ENCODE results near the gene DGKB. TPM values are rescaled to one million over a fixed set of nuclear protein-coding genes. Genes with fewer than 3 reads are reported as not detected.

The DGKB gene
- total and polyA plus RNA-seq, 7 donors: 0.39 to 22.4 (median 11.3) TPM; not detected in 2

GRCh38 chr7:14226126-14226525 lies 676.4 kb downstream of the DGKB start:
- Histone ChIP-seq H3K9me3 (no peaks in the 10 kb centered on the region), H3K4me1 (no peaks in the 10 kb centered on the region), H3K27ac (no peak overlapping the region), H3K4me3 (no peak overlapping the region), H3K36me3 (no peaks in the 10 kb centered on the region), H3K27me3 (no peaks in the 10 kb centered on the region)
- no peak for DNase-seq
- 87 to 90% methylated on average over 2 of the region's 2 CpGs for WGBS, 2 donors
- TF ChIP-seq POLR2AphosphoS5 (IDR thresholded peaks at IDR 0.05): no peak
- TF ChIP-seq CTCF (IDR thresholded peaks at IDR 0.05): no peak
- TF ChIP-seq EP300 (IDR thresholded peaks at IDR 0.05): no peak
- TF ChIP-seq POLR2A (IDR thresholded peaks at IDR 0.05): no peak
- intact Hi-C loops (cut with DNase I): no loop called here

- H3K27ac ChIP-seq: no peak overlapping the region
Observed at GRCh38 chr7:14219125-14219524, 683.4 kb downstream of the DGKB start.

GRCh38 chr7:14218338-14218737 lies 684.2 kb downstream of the DGKB start:
- 81 to 82% methylated on average over 1 of the region's 1 CpG for WGBS, 2 donors

More at GRCh38 chr7:14219125-14219524, 683.4 kb downstream of the DGKB start:
- H3K4me3 ChIP-seq: no peak overlapping the region
- H3K27me3 ChIP-seq: no peaks in the 10 kb centered on the region
- H3K9me3 ChIP-seq: no peaks in the 10 kb centered on the region
- intact Hi-C loops (cut with DNase I): no loop called here
- DNase-seq: no peak
- no peaks in the 10 kb centered on the region for H3K36me3 ChIP-seq
- H3K4me1 ChIP-seq: no peaks in the 10 kb centered on the region
- TF ChIP-seq POLR2A (IDR thresholded peaks at IDR 0.05) (no peak), POLR2AphosphoS5 (IDR thresholded peaks at IDR 0.05) (no peak), EP300 (IDR thresholded peaks at IDR 0.05) (no peak), CTCF (IDR thresholded peaks at IDR 0.05) (no peak)

GRCh38 chr7:14209896-14210484 lies 692.6 kb downstream of the DGKB start:
- Histone ChIP-seq H3K36me3 (no peaks in the 10 kb centered on the region), H3K4me1 (no peaks in the 10 kb centered on the region), H3K27ac (no peak overlapping the region), H3K9me3 (peaks cover 0 to 3% (median 0%) of the 10 kb centered on the region in 4 donors), H3K27me3 (no peaks in the 10 kb centered on the region), H3K4me3 (no peak overlapping the region)
- intact Hi-C loops (cut with DNase I): no loop called here
- whole genome bisulfite sequencing, 2 donors: 56 to 74% methylated on average over 1 of the region's 1 CpG
- TF ChIP-seq EP300 (IDR thresholded peaks at IDR 0.05): no peak
- no peak for TF ChIP-seq POLR2AphosphoS5 (IDR thresholded peaks at IDR 0.05)
- no peak for TF ChIP-seq CTCF (IDR thresholded peaks at IDR 0.05)
- DNase-seq: no peak

More at GRCh38 chr7:14218338-14218737, 684.2 kb downstream of the DGKB start:
- intact Hi-C loops (cut with DNase I): no loop called here
- H3K27me3 ChIP-seq: no peaks in the 10 kb centered on the region
- no peaks in the 10 kb centered on the region for H3K4me1 ChIP-seq
- no peak for DNase-seq
- H3K36me3 ChIP-seq: no peaks in the 10 kb centered on the region
- peaks cover 0 to 3% (median 0%) of the 10 kb centered on the region in 4 donors for H3K9me3 ChIP-seq
- no peak overlapping the region for H3K4me3 ChIP-seq
- H3K27ac ChIP-seq: no peak overlapping the region
- no peak for TF ChIP-seq POLR2A (IDR thresholded peaks at IDR 0.05)
- no peak for TF ChIP-seq EP300 (IDR thresholded peaks at IDR 0.05)
- TF ChIP-seq CTCF (IDR thresholded peaks at IDR 0.05): no peak
- TF ChIP-seq POLR2AphosphoS5 (IDR thresholded peaks at IDR 0.05): no peak

GRCh38 chr7:14207711-14208110 lies 694.8 kb downstream of the DGKB start:
- Histone ChIP-seq H3K36me3 (no peaks in the 10 kb centered on the region), H3K4me1 (no peaks in the 10 kb centered on the region), H3K27ac (no peak overlapping the region), H3K9me3 (no peaks in the 10 kb centered on the region), H3K27me3 (no peaks in the 10 kb centered on the region), H3K4me3 (no peak overlapping the region)
- TF ChIP-seq CTCF (IDR thresholded peaks at IDR 0.05) (no peak), POLR2AphosphoS5 (IDR thresholded peaks at IDR 0.05) (no peak), POLR2A (IDR thresholded peaks at IDR 0.05) (no peak), EP300 (IDR thresholded peaks at IDR 0.05) (no peak)
- intact Hi-C loops (cut with DNase I): no loop called here
- DNase-seq: no peak

All from sigmoid colon (tissue), 7 donors.